HG03097 (cell line): ENCODE data around the gene TRIP11.
A peak's percentile ranks its signal among the peaks of the same experiment; 100 is the strongest.
"Not testable (repeated sequence)": the region's sequence is repeated elsewhere in the genome, so short reads cannot be mapped to it uniquely, and the experiment has no call there.

ENCODE experiments used
- ATAC-seq: cut with Tn5 transposase; IDR thresholded peaks from one replicate; pipeline ENCODE4 v1.9.1; 2021; ENCODE audit not compliant: unreplicated experiment, low FRiP score

Gene TRIP11

GRCh38 chr14:92039719-92040430 lies at the start of gene TRIP11:
TSS of gene TRIP11 (minus strand) at chr14:92040059. CDS start at chr14:92039685, 374 bp downstream.
- peak; percentile 94 for ATAC-seq

- ATAC-seq = no peak
Measured at GRCh38 chr14:92088494-92088893, 48.6 kb upstream of the TRIP11 start.

GRCh38 chr14:92074555-92074954 lies 34.7 kb upstream of the TRIP11 start:
- ATAC-seq = no peak

GRCh38 chr14:92058006-92058917 lies 18.4 kb upstream of the TRIP11 start:
- no peak for ATAC-seq

- no peak for ATAC-seq
Measured at GRCh38 chr14:92049781-92050180, 9.9 kb upstream of the TRIP11 start.

DNA sequence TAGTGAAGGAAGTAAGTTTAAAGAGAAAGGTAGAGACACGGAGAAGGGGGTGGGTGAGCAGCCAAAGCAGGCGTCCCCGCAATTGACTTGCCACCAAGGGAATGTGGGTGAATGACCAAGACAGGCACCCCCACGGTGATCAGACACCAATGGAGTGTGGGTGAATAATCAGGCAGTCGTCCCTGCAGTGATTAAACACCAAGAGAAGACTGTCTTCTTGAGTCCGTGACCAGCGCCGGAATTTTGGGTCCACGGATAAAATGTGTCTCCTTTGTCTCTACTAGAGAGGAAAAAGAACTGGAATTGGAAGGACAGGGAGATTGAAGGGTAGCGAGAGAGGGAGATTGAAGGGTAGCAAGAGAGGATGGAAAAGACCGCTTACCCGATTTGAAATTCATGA lies 9.4 kb upstream of the TRIP11 start:
- ATAC-seq = not testable (repeated sequence)

DNA sequence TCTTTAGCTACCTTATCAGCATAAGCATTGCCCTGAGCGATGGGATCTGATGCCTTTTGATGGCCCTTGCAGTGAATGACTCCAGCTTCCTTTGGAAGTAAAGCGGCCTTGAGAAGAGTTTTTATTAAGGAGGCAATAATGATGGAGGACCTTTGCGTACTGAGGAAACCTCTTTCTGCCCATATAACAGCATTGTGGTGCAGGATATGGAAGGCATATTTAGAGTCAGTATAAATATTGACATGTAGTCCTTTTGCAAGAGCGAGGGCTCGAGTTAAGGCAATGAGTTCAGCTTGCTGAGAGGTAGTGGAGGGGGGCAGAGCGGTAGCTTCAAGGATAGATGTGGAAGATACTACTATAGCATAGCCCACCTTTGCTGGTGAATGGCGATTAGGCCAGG lies 6.0 kb upstream of the TRIP11 start:
- ATAC-seq = not testable (repeated sequence)

- not testable (repeated sequence) for ATAC-seq
Measured at GRCh38 chr14:92041766-92042165, 1.9 kb upstream of the TRIP11 start.

- no peak for ATAC-seq
Measured at GRCh38 chr14:92041203-92041602, 1.3 kb upstream of the TRIP11 start.

DNA sequence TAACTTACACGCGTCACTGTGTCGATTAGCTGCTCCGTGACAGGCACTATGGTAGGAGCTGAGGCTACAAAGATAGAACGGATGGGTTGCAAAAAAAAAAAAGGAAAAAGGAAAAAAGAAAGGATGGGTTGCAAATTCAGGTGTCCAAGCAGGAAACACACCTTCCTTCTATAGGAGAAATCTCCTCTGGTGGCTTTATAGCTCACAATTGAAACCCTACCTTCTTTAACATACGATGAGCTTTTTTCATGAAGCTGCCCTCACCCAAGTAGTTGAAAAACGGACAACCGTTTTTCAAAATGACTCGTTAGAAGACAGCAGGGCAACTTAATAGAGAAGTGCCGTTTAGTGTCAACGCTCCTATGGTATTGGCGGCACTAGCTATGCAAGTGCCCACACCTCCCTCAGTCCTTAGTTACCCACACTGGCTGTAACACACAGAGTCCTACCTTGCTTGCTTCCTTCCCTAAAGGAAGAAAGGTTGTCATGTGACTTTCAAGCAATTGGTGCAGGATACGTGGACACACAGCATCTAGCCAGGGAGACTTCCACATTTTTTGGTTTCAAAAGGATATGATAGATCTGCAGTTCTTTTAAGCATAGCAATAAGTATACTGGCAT lies 682 bp upstream of the TRIP11 start:
- ATAC-seq = no peak

DNA sequence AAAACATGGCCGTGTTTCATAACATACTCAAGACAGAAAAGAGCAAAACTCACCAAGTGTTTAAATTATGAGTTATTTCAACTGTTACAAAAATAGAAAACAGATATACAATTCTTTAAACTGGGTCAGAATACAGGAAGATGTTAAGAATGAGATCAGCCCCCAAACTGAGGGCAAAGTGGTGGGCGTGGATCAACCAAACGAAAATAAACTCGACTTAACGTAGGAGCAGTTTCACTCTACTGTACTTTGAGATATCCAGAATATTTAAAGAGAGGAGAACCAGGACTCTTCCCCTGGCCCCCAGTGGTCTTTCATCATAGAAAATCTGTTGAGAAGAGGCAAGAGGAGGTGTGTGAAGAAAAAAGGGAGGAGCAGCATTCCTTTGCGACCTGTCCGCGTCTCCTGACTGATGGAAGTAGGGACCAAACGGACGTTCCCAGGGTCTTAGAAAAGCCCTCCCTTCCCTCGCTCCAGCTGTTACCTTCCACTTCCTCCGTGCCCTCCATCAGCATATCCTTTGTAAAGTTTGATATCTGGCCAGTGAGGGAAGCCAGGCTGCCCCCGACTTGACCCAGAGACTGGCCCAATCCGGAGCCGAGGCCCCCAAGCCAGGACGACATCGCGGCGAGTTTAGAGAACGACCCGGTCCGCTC lies 668 bp downstream of the TRIP11 start:
- ATAC-seq = no peak

DNA sequence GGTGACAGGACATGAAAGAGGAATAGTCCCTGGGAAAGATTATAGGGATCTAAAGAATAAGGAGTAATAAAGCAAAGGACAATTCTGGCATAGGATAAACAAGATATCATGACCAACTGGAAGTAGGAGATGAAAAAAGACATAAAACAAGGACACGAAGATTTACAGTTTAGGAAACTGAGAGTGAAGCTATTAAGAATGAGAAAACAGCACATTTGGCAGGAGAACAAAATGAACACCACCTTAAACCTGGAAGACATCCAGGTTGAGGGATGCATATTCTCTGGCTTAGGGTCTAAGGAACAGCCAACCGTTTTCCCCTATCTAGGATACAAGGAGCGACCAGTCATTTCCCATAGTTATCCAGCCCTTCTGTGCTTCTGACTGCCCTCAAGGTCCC lies 1.9 kb downstream of the TRIP11 start:
- no peak for ATAC-seq

DNA sequence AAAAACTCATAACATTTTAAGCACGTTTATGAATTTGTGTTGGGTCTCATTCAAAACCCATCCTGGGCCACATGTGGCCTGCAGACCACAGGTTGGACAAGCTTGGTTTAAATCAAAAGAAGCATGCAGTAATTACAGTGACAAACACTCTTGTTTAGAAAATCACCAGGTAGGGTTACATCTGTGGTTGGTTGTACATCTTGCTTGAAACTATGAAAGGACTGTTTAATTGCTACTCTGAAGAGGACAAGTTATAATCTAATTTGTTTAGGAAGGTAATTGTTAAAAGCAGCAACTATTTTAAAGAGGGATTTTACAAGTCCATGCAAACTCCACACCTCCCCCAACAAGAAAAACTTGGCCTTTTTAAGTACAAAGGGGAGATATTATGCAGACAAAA lies 4.0 kb downstream of the TRIP11 start:
- ATAC-seq = no peak

DNA sequence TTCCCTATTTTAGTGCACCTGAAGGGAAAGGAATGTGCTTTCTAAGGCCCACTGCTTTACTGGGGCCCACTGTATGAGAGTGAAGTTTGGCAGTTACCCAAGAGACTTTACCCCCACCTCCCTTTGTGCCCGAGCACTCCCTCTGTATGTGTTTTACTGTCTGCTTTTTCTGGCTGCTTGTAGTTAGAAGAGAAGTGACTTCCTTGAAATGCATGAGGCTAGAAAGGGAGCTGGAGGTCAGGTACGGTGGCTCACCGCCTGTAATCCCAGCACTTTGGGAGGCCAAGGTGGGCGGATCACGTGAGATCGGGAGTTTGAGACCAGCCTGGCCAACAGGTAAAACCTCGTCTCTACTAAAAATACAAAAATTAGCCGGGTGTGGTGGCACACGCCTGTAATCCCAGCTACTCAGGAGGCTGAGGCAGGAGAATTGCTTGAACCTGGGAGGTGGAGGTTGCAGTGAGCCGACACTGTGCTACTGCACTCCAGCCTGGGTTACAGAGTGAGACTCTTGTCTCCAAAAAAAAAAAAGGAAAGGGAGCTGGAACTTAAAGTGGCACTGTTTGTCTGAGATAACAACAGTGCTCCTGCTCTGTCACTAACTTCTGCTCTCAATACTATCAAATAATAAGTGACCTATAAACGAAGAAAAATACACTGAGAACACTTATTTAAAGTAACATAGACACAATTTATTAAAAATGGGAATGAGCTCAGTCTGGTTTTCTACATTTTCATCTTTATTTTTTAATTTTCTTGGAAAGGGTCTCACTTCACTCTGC lies 5.8 kb downstream of the TRIP11 start:
- ATAC-seq = no peak

DNA sequence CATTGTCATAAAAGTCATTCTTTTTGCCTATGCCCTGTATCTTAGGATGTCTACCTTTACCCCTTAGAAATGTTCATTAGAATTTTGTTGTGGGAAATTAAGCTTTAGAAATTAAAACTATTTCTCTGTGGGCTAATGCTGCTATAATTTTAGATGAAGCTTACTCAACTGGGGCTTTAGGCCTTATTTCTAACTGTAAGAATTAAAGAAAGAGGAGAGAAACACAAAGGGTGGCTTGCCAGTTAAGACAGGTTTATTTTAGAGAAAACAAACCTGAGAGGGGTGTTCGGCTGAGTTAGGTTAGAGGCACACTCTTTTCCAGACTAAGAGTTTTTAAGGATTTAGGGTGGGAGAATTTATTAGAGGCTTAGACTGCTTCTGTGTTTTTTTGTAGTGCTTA lies 6.4 kb downstream of the TRIP11 start:
- no peak for ATAC-seq

- no peak for ATAC-seq
Measured at GRCh38 chr14:92026548-92027190, 13.2 kb downstream of the TRIP11 start.

- ATAC-seq = no peak
Measured at GRCh38 chr14:92022036-92022435, 17.8 kb downstream of the TRIP11 start.

- no peak for ATAC-seq
Measured at GRCh38 chr14:92021523-92021922, 18.3 kb downstream of the TRIP11 start.

GRCh38 chr14:92014040-92014439 lies 25.8 kb downstream of the TRIP11 start:
- no peak for ATAC-seq
